ENCODE measurements around the gene IFIT1.
"Not testable (repeated sequence)": the region's sequence is repeated elsewhere in the genome, so short reads cannot be mapped to it uniquely, and the experiment has no call there.

The IFIT1 gene

DNA sequence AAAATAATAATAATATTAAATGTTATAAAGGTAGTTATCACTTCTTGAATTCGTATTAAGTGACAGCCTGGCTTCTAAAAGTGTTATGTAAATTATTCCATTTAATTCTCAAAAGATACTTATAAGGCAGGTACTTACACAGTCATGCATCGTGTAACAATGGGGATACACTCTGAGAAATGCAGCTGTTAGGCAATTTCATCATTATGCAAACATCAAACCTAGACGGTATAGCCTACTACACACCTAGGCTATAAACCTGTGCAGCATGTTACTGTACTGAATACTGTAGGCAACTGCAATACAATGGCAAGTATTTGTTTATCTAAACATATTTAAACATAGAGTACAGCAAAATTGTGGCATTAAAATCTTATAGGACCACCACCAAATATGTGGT lies 1.5 kb downstream of the IFIT1 start:
- no peak for DNase-seq (ENCODE audit: extremely low spot score)
- CTCF ChIA-PET: interaction anchor here (1.0 to 3.1 kb wide), 2 partner anchors 22 to 25 kb away, joined by 3 to 17 read pairs; no protein-coding TSS in a partner anchor
- TF ChIP-seq, protein P1, sequence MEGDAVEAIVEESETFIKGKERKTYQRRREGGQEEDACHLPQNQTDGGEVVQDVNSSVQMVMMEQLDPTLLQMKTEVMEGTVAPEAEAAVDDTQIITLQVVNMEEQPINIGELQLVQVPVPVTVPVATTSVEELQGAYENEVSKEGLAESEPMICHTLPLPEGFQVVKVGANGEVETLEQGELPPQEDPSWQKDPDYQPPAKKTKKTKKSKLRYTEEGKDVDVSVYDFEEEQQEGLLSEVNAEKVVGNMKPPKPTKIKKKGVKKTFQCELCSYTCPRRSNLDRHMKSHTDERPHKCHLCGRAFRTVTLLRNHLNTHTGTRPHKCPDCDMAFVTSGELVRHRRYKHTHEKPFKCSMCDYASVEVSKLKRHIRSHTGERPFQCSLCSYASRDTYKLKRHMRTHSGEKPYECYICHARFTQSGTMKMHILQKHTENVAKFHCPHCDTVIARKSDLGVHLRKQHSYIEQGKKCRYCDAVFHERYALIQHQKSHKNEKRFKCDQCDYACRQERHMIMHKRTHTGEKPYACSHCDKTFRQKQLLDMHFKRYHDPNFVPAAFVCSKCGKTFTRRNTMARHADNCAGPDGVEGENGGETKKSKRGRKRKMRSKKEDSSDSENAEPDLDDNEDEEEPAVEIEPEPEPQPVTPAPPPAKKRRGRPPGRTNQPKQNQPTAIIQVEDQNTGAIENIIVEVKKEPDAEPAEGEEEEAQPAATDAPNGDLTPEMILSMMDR (IDR thresholded peaks at IDR 0.05; ENCODE audit: control extremely low read depth, extremely low read depth, low read depth, missing control alignments): no peak
- POLR2A ChIA-PET: no interaction called here

DNA sequence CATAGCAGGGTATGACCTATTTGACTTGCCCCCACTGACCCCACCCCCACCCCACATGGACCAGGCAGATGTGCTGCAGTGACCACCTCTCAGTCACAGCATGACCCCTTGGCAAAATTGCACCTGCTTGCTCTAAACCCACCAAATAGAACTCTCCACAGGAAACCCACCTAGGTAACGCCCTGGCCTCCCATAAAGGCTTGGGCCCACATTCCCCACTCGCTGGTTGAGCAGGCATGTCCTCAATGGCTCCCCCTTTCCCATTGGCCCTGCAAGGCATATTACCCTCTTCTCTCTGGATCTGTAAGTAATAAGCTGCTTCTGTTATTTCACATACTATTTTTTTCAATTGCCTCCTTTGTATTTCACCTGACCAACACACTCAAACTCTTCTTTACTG lies 2.7 kb downstream of the IFIT1 start:
- TF ChIP-seq, protein P1 (IDR thresholded peaks at IDR 0.05; ENCODE audit: control extremely low read depth, extremely low read depth, low read depth, missing control alignments): no peak
- POLR2A ChIA-PET: no interaction called here
- CTCF ChIA-PET: no interaction called here
- DNase-seq (ENCODE audit: extremely low spot score): no peak

DNA sequence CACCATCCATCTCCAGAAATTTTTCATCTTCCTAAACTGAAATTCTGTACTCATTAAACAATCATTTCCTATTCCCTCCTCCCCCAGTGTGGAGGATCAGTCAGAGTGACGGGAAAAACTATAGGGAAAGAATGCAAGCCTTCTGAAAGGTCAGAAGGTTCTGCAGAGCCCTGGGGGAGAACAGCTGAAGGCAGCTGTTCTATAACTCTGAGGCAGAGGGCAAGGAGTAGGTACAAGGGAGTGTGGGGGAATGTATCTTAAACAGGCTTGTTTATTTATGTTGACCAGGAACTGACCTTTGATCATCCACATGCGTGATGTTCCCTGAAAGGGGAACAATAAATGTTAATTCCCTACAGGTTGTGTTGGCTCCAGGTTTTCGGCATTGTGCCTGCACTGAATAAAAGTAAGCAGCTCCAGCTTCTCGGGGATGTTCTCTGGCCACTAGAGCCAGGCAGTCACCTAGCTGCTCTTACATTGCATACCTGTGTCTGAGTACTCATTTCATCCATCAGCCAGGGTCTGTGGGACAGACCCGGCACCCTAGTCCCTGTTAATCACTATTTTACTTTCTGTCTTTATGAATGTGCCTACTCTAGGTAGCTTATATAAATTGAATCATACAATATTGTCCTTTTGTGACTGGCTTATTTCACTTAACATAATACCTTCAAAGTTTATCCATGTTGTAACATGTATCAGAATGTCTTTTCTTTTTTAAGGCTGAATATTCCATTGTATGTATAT lies 5.8 kb downstream of the IFIT1 start:
- POLR2A ChIA-PET: no interaction called here
- CTCF ChIA-PET: interaction anchor here (0.8 kb wide), 1 partner anchor 11 kb away, joined by 3 read pairs; no protein-coding TSS in a partner anchor
- no peak for DNase-seq (ENCODE audit: extremely low spot score)
- TF ChIP-seq, protein P1 (IDR thresholded peaks at IDR 0.05; ENCODE audit: control extremely low read depth, extremely low read depth, low read depth, missing control alignments): no peak

DNA sequence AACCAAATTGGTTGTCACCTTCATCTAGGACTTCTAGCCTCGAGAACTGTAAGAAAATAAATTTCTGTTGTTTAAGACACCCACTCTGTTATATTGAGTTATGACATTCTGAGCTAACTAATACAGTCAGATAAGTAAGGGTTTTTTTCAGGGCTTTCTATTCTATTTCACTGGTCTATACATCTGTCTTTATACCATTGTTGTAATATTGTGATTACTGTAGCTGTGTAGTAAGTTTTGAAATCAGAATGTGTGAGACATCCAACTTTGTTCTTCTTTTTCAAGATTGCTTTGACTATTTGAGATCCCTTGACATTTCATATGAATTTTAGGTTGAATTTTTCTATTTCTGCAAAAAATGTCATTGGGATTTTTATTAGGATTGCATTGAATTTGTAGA lies 7.5 kb downstream of the IFIT1 start:
- TF ChIP-seq, protein P1 (IDR thresholded peaks at IDR 0.05; ENCODE audit: control extremely low read depth, extremely low read depth, low read depth, missing control alignments): no peak
- DNase-seq (ENCODE audit: extremely low spot score): no peak
- ChIA-PET CTCF (interaction anchor here (1.2 to 1.6 kb wide), 3 partner anchors 14 to 30 kb away, joined by 3 to 6 read pairs (median 4); partner anchors contain the start of gene IFIT5), POLR2A (no interaction called here)

DNA sequence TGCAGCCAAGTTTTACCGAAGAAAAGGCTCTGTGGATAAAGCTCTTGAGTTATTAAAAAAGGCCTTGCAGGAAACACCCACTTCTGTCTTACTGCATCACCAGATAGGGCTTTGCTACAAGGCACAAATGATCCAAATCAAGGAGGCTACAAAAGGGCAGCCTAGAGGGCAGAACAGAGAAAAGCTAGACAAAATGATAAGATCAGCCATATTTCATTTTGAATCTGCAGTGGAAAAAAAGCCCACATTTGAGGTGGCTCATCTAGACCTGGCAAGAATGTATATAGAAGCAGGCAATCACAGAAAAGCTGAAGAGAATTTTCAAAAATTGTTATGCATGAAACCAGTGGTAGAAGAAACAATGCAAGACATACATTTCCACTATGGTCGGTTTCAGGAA lies 10.6 kb downstream of the IFIT1 start:
- POLR2A ChIA-PET: no interaction called here

DNA sequence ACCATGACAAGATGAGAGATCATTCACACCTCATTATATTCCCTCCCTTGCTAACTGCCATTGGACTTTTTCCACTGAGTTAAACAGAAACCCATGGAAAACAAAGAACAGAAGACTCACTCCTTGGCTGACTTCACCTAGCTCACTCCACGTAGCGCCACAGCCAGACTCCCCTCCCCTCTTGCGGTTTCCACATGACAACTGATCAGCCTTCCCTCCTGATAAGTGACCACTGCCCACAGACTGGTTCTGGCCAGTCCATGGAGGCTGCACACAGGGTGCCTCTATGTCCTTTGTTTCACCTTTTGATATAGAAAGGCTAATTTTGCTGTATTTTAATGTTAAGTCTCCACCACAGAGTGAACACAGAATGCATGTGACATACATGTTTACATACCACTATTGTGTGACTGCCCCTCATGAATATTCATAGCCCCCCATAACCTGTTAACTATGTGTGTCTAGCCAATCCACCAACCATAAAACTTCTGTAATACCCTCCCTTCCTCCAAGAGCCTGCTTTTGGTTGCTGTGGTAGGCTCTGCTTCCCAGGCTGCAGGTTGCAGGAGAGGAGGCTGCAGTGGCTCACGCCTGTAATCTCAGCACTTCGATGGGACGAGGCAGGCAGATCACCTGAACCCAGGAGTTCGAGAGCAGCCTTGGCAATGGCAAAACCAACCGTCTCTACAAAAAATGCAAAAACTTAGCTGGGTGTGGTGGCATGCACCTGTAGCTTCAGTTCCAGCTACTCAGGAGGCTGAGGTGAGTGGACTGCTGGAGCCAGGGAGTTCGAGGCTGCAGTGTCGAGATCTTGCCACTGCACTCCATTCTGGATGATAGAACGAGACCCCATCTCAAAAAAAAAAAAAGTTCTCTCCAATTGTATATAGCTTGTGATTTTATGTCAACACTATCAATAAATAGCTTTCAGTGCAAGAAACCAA lies 12.0 kb downstream of the IFIT1 start:
- no peak for DNase-seq (ENCODE audit: extremely low spot score)
- CTCF ChIA-PET: interaction anchor here (0.9 to 1.8 kb wide), 4 partner anchors 10 to 19 kb away, joined by 3 to 5 read pairs (median 4); partner anchors contain the start of genes IFIT1 and IFIT5
- TF ChIP-seq, protein P1 (IDR thresholded peaks at IDR 0.05; ENCODE audit: control extremely low read depth, extremely low read depth, low read depth, missing control alignments): no peak
- POLR2A ChIA-PET: no interaction called here

More for the DNA sequence above, 10.6 kb downstream of the IFIT1 start:
- TF ChIP-seq, protein P1 (IDR thresholded peaks at IDR 0.05; ENCODE audit: control extremely low read depth, extremely low read depth, low read depth, missing control alignments): no peak
- CTCF ChIA-PET: interaction anchor here (0.9 to 1.8 kb wide), 5 partner anchors 10 to 34 kb away, joined by 3 to 8 read pairs (median 4); partner anchors contain the start of gene IFIT5
- no peak for DNase-seq (ENCODE audit: extremely low spot score)

DNA sequence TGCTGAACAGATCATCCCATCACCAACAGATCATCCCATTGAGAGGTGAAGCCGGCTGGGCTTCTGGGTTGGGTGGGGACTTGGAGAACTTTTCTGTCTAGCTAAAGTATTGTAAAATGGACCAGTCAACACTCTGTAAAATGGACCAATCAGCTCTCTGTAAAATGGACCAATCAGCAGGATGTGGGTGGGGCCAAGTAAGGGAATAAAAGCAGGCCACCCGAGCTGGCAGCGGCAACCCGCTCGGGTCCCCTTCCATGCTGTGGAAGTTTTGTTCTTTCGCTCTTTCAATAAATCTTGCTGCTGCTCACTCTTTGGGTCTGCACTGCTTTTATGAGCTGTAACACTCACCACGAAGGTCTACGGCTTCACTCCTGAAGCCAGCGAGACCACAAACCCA lies 13.8 kb downstream of the IFIT1 start:
- DNase-seq (ENCODE audit: extremely low spot score); POLR2A ChIA-PET: not testable (repeated sequence)
- CTCF ChIA-PET: interaction anchor here (0.7 kb wide), 1 partner anchor 9 kb away, joined by 3 read pairs; no protein-coding TSS in a partner anchor

DNA sequence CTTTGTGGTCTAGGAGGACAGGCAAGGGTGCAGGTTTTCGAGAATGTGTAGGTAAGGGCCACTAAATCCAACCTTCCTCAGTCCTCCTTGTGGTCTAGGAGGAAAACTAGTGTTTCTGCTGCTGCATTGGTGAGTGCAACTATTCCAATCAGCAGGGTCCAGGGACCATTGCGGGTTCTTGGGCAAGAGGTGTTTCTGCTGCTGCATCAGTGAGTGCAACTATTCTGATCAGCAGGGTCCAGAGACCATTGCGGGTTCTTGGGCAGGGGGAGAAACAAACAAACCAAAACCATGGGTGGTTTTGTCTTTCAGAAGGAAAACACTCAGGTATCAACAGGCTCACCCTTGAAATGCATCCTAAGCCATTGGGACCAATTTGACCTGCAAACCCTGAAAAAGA lies 15.4 kb downstream of the IFIT1 start:
- DNase-seq (ENCODE audit: extremely low spot score); POLR2A ChIA-PET: not testable (repeated sequence)
- CTCF ChIA-PET: interaction anchor here (0.8 kb wide), 1 partner anchor 11 kb away, joined by 3 read pairs; no protein-coding TSS in a partner anchor

DNA sequence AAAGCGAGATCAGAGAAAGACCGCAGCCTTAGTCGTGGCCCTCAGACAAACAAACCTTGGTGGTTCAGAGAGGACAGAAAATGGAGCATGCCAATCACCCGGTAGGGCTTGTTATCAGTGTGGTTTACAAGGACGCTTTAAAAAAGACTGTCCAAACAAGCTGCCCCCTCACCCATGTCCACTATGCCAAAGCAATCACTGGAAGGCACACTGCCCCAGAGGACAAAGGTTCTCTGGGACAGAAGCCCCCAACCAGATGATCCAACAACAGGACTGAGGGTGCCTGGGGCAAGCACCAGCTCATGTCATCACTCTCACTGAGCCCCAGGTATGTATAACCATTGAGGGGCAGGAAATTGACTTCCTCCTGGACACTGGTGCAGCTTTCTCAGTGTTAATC lies 16.9 kb downstream of the IFIT1 start:
- DNase-seq (ENCODE audit: extremely low spot score); POLR2A ChIA-PET: not testable (repeated sequence)
- CTCF ChIA-PET: interaction anchor here (1.2 to 1.5 kb wide), 2 partner anchors 11 to 40 kb away, joined by 3 read pairs; no protein-coding TSS in a partner anchor

All from GM10248 (cell line).